Tracheal epithelial cell (primary cell): ENCODE data around the gene OCLN. TPM values are rescaled to one million over a fixed set of nuclear protein-coding genes. Genes with fewer than 3 reads are reported as not detected.

Experiments used
- total RNA-seq: library from RNA; depleted of rRNA; stranded (reverse); fragments of >200 nt; gene quantifications from 2 replicates; pipeline ENCODE4 v1.2.1, GENCODE V29; 2014

OCLN gene, protein sequence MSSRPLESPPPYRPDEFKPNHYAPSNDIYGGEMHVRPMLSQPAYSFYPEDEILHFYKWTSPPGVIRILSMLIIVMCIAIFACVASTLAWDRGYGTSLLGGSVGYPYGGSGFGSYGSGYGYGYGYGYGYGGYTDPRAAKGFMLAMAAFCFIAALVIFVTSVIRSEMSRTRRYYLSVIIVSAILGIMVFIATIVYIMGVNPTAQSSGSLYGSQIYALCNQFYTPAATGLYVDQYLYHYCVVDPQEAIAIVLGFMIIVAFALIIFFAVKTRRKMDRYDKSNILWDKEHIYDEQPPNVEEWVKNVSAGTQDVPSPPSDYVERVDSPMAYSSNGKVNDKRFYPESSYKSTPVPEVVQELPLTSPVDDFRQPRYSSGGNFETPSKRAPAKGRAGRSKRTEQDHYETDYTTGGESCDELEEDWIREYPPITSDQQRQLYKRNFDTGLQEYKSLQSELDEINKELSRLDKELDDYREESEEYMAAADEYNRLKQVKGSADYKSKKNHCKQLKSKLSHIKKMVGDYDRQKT
- 38.6 and 104 TPM in 2 replicates for total RNA-seq

GRCh38 chr5:69492391-69492922 is at the start of gene OCLN:
OCLN (plus strand) TSS chr5:69492790; CDS start chr5:69504245, 11,455 bp downstream.

DNA sequence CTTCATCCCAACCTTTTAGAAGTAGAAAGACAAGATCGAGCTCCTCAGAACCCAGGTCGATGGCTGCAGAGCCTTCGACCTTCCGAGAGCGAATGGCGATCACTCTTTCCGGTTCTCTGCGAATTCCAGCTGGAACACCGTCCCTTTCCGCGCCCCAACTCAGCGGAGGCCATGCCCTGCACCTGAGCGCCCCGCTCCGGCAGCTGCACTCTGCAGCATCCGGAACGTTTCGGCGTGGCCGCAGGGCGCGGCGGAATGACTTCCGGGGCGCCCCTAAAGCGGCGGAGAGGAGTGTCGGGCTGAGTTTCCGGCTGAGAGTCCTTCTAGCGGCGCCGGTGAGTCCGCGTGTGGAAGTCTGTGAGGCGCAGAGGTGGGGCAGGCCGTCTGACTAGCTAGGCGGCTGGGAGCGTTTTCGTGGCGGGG is 67.3 kb downstream of the OCLN start, which contains the start of gene GTF2H2C:
Gene GTF2H2C, plus strand, starts transcription at position 284 of the 423 bp plus-strand sequence. CDS start 4,942 bp downstream, outside the sequence.

Other genes starting within 250 kb of the OCLN start
- gene CCDC125, start 160.0 kb upstream of the OCLN start, total RNA-seq = 3.8 and 3.9 TPM in 2 replicates
- 26.0 and 30.3 TPM in 2 replicates for gene AK6, start 123.3 kb upstream of the OCLN start, total RNA-seq
- gene TAF9, start 123.3 kb upstream of the OCLN start, total RNA-seq = 60.5 and 74.7 TPM in 2 replicates
- gene RAD17, start 123.0 kb upstream of the OCLN start, total RNA-seq = 18.8 and 20.0 TPM in 2 replicates
- gene MARVELD2, start 77.7 kb upstream of the OCLN start, total RNA-seq = 24.8 and 27.3 TPM in 2 replicates
- gene GTF2H2C, start 67.4 kb downstream of the OCLN start, total RNA-seq = 22.2 and 26.4 TPM in 2 replicates